ENCODE data around the gene RPRML.

RPRML gene

DNA sequence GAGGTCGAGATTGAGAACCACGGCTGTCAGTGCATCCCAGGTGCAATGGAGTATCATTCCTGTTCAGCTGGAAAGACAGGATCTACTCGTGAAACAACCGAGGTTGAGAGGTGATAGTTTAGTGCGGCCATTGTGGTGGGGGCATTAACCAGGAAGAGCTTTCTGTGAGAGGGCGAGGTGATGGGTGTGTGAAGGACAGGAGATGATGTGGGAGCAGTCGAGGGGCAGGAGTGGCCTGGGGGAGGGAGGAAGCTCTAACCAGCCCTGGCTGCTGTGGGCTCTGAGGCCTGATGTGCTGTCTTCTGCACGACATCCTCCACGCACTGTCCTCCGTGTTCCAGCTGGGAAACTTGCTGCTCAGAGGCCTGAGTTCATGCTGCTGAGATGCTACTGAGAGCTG lies 34.1 kb downstream of the RPRML start:
- no peak for DNase-seq (ENCODE audit: low read depth)

DNA sequence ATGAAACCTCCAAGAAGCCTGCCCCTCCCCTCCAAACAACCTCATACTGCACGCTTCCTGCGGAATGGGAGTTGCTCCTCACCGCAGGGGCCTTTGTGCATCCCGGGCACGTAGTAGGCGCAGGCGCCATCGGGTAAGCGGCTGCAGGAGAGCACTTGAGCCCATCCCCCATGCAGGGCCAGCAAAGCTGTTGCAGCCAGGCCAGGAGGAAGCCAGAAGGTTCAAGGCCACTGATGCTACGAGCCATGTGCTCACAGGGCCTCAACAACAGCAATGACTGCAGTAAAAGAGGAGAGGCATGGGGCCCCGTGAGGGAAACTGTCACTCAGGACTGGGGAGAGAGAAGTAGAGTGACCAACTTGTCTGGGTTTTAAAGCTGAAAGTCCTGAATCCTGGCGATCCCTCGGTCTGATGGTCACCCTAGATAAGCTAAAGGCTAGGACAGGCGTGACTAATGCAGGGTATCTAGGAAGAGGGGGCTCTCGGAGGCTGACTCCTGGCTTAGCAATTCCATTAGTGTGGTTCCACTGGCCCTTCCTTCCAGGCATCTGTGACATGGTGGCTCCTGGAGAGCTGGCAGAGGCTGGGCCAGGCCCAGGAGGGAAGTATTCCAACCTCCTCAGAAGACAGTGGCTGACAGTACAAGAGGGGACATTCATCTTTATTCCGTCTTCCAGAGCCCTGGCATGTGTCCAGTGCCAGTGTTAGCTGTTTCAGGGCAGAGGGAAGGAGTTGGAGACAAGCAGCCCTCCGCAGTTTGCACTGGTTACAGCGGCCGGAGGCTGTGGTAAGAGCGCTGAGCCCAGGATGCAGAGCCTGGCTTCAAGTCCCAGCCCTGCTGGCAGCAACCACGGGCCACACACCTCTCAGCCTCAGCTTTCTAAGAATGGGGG lies 35.3 kb downstream of the RPRML start:
- DNase-seq (ENCODE audit: low read depth), result no peak

DNA sequence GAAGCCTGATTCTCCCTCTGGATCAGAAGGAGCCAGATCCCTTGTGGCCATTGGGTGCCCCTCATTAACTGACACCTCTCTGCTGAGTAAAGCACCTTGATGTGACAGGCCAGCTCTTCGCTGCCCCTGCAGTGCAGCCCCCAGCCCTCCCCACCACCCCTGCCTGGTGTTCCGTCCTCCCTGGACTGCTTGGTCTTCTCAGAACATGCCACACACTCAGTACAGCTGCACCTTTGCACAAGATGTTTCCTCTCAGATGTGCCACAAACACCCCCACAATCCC lies 35.9 kb downstream of the RPRML start:
- no peak for DNase-seq (ENCODE audit: low read depth)

DNA sequence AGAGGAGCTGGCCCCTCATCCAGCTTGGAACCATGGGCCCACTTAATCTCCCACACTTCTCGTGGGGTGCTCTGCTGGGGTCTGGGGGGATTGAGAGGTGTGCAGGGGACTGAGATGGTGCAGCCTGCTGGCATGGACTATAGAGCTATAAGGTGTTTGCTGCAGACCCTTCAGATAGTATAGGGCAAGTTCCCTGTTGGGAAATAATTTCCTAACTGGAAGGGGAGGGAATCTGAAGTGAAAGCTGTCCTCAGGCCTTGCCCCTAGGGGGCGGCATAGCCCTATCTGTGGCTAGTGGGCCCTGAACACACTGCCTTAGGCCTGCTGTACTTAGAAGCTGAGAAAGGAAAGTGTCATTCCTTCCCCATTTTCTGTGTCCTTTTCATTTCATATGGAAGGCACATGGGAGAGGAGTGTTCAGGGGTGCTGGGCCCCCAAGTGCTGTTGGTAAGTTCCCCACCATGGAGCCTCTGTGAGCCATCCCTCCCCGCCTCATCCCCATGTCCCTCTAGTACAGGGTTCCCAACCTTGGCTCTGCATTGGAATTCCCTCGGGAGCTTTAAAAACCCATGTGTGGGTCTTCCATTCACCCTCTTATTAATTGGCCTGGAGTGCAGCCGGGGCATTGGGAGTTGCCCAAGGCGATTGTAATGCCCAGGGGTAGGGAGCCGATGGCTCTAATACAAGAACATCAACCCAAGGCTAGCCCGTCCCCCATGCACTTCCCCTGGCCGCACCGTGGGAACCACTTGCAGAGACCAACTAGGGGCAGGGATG lies 36.4 kb downstream of the RPRML start:
- peak; percentile 51 for DNase-seq (ENCODE audit: low read depth)

DNA sequence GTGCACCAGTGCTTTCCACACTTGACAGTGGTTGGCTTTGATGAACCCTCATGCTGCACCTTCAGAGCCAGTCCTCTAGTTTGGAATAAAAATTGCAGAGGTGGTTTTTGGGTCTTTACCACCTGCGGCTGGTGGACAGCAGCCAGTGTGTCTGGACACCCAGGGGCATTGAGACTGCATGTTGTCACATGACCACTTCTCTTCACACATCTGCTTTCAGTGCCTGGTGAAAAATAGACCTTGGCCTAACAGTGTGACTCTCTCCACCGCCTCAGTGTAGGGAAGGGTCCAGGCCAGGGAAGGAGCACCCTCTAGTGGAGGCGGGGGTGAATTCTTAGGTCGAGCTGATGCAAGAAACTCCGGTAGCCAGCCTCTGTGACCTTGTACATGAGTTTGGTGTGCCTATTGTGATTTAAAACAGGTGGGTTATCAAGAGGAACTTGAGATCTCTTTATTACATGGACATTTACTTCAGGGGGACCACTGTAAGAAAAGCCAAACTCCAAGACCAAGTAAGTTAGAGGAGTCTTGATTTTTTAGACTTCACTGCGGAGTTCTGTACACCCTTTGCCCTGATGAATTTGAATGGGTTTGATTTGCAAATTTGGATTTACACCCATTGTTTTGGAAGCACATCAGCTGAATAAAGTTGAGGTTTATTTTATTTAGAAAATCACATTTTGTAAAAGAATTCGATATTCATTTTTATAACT lies 38.2 kb downstream of the RPRML start:
- peak; percentile 55 for DNase-seq (ENCODE audit: low read depth)

DNA sequence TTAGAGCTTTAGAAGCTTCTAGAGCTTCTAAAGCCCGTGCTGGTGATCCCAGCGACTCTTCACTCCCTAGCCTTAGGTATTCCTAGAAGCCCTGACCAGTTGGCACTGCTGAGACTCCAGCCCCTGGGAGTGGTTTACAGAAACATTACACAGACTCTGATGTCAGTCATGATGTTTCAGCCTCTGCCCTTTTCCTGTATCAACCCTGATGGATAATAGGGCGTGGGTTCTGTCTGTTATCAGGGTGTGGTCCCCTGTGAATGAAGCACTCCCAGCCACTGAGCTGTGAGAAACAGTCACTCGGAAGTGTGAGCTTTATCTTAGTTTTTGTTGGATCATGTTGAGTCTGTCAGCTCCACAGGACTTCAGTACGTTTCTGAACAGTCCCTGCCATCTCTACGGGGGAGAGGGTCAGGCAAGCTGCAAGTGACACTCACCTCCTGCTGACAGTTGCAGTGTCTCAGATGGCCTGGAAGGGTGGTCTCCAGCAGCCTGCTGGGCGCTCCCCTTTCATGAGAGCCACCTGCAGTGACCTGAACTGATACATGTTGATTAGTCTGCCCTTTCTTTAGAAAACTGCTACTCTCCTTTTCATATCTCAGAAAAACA lies 43.3 kb downstream of the RPRML start:
- DNase-seq (ENCODE audit: low read depth), result no peak

DNA sequence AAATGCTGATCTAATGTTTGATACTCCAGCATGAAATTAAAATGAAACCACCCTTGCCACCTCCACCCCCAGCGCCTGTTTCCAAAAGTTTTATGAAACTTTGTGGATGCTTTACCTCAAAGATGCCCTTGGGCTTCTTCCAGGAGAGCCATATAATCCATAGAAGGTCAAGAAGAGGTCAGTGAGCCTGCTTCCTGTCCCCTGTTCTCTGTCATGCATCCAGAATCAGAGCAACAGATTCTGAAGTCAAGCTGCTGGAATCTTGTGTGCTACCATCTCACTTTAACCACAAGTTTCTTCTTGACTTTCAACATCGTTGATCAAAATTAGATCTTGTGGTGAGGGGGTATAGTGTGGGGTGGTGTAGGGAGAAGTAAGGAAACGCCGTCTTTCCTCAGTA lies 47.5 kb downstream of the RPRML start:
- no peak for DNase-seq (ENCODE audit: low read depth)

DNA sequence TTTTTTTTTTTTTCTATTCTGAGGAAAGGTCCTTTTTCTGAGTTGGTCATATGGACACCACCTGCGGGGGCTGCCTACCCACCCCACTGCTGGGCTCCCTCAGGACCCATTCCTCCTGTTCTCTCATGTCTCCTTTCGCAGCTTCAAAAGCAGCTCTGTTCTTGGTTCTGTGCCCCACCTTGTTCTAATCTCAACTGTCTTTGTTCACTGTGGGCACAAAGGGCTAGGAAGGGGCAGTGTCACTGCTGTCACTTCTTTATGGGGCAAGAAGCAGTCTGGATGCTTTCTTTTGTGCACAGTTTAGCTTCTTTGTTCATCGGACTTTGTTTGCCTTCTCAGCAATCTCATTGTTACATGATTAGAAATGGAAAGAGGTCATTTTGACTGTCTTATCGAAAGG lies 49.0 kb downstream of the RPRML start:
- no peak for DNase-seq (ENCODE audit: low read depth)

DNA sequence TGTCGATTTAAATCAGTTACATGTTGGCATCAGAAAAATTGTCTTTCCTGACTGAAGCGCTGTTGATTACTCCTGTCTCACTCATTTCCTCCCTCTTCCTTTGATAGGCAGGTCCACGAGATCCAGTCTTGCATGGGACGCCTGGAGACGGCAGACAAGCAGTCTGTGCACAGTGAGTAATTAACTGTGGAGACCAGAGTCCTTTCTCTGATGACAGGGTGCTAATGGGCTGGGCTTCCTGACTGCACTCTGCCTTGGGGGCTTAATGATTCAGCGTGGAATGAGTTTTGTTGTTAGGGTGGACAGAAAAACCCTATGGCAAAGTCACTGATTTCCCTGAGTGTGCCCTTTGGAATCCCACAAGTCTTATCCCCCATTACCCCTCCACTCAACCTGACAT lies 49.6 kb downstream of the RPRML start:
- no peak for DNase-seq (ENCODE audit: low read depth)

DNA sequence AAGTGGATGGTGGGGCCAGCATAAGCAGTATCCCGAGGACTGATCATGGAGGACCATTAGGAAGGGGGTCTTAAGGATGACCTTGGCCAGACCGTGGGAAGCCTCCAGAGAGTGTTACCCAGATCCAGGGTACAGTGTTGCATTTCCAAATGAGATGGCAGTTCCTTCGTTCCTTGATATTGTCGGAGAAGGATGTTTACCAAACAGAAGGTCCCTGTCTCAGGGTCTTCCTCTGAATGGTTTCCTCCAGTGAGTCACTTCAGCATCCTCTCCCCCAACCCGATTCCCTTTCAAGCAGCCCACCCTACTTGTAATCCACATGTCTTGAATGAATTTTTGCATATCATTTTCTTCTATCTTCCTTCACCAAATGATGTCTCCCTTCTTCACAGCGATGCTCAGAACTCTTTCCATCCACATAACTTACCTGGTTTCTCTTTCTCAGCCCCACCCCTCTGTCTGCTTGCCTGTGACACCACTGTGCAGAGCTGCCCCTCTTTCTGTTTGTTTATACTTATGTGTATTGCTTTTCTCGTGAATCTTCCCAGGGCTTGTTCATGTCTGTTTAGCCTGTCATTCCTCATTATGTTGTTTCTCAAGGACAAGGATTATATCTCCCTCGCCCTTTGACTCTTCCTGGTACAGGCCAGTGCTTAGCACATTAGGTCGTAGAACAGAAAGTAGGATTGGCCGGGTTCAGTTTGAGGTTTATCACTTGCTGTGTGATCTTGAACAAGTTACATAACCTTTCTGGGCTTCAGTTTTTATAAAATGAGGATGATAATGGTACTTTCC lies 50.4 kb downstream of the RPRML start:
- DNase-seq (ENCODE audit: low read depth), result no peak

Data from activated T-cell treated with anti-CD3 and anti-CD28 coated beads for 48 hours (primary cell).